Measurements from ENCODE around the gene VWA8.
"Not testable (repeated sequence)": the region's sequence is repeated elsewhere in the genome, so short reads cannot be mapped to it uniquely, and the experiment has no call there.

VWA8 gene

DNA sequence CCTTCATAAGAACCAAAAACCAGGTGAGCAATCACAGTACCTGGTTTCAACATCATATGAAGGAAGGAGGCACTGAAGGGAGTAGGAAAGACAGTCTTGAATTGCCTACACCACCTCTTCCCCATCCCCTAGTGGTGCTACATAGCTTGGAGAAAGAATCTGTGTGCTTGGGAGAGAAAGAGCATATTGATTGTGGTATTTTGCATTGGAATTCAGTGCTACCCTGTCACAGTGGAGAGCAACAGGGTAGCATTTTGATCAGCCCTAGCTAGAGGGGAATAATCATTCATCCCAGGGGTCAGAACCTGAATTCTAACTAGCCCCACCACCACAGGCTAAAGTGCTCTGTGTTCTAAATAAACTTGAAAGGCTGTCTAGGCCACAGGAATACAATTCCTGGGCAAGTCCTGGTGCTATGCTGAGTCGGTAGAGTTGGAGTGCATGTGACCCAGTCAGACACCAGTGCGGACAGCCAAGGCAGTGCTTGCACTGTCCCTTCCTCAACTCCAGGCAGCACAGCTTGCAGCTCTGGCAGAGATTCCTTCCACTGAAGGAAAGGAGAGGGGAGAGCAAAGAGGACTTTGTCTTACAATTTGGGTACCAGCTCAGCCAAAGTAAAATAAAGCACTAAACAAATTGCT, 158.7 kb downstream of the VWA8 start:
- no peak for DNase-seq (ENCODE audit: low spot score)

DNA sequence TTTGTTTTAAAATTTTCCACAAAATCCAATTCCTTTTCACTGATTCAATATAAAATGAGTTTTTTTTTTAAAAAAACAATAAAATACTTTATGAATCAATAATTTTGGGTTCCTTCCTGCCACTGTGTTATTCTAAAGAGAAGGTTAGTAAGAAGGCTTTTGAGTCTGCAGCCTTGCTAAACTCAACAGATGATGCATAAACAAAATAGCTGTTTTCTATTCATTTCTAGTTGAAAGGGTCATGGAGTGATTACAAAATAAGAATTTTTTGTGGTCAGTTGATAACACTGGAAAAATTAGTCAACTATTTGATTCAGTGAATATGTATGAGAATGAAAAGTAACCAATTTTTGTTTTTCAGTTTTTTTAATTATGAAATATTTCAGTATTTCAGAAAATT, 169.9 kb downstream of the VWA8 start:
- no peak for DNase-seq (ENCODE audit: low spot score)

DNA sequence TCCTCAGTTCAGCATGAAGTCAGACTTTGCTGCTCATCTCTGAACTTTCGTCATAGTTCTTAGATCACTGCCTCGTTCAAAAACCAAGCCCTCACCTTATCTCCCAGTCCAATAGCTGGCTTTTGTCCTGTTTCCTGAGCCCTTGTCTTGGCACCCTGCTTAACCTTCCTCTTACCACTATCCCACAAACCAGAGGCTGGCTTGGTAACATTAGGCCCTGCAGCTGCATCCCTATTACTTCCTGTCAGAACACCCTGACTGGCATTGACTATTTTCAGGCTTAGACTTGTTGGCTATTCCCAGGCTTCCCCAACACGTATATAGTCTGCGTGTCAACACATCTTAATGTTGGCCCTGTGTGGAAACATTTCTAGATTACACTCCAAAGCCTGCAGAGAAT, 172.4 kb downstream of the VWA8 start:
- no peak for DNase-seq (ENCODE audit: low spot score)

DNA sequence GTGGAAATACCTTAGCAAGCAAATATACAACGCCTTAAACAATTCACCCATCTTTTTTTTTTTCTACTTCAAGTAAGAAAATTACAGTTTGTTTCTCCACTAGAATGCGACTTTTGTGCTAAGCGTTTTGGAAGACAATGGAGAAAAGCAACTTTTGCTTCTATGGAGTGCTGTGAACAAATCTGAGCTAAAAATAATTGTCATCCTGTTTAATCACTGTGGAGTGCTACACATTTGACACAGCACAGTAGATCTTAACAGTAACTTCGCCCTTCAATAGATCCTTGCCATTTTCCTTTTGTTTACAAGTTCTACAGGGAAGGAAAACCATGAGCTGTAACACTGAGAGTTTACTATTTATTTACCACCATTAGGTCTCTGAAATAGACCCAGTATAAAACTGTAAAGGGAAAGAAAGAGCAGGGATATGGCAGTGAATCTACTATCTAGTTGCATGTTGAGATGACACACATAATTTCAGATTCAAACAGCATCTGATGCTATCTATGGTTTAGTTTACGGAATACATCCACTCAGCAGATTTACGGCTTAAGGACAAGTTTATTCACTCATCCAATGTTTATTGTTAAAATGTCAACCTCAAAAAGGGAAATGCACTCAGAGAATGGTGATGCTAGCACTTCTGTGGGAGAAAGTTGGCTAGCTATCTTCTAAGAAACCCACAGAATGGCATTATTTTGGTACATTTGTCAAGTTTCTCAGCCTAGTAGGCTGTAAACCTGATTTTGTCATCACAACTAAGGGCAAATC, 175.3 kb downstream of the VWA8 start:
- DNase-seq (ENCODE audit: low spot score), result no peak

DNA sequence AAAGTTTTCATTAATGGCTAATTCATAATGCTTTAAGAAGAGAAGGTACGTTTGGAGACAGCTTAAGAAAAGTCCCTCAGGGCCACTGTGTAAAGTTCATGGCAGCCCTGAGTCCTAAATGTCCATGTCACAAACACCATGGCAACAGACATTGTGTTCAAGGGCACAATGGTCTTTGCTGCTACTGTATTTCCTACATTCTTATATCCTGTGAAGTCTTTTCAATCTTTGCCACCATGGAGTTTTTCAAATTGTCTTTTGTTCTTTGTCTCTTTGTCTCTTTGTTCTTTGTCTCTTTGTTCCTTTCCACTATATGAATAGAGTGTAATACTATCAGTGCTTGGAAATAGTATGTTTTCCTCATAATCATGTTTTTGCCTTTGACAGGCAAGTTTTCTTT, 178.8 kb downstream of the VWA8 start:
- DNase-seq (ENCODE audit: low spot score), result no peak

DNA sequence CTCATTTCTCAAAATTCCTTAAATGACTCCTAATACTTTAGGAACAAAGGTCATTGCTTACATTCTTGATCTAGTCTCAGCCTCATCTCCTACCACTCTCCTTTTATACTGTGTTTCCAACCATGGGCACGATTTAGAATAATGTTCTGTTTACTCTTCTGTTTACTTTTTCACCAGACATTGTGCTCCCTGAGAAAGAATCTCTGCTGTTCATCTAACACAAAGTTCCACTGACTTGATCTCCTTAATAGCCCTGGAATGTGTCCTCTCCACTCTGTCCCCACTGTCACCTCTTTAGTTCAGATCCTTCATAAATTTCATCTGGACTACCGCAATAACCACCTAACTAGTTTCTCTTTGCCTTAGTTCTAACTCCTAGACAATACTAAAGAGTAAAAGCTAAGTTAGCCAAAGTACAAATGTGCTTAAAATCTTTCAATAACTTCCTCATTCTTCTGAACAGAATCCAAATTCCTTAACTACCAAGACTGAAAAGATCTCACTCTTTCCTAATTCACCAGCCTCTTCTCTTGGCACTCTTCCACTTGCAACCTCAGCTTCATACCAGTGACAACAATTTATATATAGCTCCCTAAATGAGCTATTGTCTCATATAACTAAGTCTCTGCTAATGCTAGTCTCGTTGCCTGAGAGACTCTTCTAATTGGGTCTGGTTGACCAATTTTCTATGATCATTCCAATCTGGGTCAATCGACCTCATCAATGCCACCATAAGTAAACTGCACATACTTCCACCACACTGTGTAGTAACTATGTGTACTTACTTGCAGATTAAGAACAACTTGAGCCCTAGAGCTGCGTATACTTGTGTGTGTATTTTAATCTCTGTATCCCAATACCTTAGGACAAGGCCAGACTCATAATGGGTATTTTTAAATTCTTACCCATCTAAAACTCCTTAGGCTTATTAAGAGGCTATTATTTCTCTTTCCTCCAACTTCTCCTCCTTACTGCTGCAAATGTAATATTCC, 179.9 kb downstream of the VWA8 start:
- no peak for DNase-seq (ENCODE audit: low spot score)

DNA sequence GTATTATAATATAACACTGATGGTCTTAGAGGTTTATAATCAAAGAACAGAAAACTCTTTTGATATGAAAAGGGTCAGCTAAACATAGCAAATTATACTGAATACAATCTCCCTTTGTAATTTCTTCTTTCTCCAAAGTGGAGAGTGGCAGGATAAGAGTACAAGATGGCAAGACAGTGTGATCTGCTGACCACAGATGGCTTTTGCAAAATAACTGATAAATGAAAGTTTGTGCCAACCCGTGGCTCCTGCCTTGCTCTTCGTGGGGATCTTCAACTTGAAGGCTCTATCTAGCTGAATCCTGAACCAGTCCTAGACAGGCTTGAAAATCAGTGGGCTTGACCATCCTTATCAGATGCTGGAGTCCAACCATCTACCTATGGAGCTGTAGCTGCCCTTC, 185.7 kb downstream of the VWA8 start:
- DNase-seq (ENCODE audit: low spot score), result no peak

DNA sequence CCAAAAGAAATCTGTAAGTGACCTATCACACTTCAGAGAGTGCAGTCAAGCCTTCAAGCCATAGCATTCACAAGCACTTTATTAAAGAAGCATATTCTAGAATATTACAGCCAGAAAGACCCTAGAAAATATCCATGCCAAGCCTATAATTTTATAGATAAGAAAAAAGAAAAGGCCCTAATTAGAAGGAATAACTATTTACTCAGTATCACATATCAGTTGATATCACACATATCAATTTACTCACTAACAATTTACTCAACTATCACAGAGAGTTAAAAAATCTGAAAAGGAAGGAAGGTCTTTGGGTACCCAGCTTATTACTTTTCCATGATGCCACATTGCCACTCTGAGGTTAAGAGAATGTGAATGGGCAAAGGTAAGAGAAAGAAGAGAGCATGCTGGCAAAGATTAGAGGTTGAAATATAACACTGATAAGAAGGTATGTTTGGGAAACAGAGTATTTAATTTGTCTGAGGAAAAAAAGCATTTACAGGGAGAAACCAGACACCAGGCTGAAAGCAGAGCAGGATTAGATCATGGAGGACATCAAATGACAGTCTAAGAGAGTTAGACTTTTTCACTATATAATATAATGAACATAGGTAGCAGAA, 186.2 kb downstream of the VWA8 start:
- no peak for DNase-seq (ENCODE audit: low spot score)

DNA sequence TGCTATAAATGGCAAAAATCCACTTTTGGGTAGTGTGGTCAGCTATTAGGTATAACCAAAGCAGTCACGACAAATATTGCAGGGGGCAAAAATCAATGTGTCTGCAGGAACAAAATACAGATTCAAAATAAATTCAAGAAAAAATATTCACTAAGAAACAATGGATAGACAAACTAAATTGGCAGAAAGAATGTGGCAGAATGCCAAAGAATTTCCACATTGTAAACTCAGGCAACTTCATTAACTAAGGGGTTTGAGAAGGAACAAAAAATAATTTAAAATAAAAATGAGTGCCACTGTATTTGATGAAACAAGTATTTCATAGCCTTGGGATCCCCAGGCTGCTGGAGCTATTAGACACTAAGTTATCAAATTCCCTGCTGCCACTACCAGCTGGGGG, 193.1 kb downstream of the VWA8 start:
- DNase-seq (ENCODE audit: low spot score), result no peak

DNA sequence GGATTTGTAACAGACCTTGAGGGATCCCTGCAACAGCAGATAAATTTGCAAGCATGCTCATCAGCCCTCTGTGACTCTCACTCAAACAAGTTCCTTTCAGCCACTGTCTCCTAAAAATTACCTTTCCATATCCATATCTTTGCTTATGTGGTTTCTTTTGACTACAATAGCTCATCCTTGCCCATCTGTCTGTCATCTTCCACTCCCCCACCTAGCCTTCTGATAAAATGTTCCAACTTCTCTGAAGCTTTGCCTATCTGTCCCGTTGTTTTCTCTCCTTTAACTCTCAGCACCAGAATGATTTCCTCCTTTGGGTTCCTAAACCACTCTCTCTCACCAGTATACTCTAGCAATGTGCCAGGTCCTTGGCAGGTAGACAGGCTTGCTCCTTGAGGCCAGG, 194.5 kb downstream of the VWA8 start:
- no peak for DNase-seq (ENCODE audit: low spot score)

DNA sequence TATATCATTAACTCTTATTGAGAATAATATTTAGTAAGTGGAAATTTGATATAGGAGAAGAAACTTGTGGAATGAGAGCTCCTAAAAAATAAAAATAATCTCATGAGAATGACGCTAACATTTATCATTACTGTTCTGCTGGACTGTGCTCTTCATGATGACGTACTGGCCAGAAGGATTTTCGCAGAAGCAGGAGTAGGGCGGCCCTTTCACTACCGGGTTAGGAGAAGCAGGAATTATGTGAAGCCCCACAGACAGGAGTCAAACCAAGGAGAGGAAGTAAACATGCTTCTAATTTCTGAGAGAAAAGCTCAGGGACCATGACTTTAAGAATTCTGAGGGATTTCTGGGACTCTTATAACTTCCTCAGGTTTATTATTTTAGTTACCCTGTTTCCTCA, 195.1 kb downstream of the VWA8 start:
- no peak for DNase-seq (ENCODE audit: low spot score)

DNA sequence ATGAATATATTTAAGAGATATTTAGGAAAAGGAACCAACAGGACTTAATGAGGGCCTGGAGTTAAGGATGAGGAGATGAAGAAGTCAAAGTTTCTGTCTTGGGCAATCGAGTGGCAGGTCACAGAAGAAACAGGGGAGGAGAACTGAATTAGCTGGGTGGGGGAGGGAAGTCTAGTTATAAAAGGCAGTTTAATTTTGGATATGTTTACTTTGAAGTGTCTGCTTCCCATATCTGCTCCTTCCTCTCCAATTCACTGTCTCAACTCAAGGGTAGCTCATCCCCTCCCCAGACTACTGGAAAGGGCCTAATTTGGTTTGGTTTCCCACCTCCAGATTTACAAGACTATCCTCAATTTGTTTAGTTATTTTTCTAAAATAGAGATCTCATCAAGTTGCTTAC, 195.9 kb downstream of the VWA8 start:
- DNase-seq (ENCODE audit: low spot score), result no peak

DNA sequence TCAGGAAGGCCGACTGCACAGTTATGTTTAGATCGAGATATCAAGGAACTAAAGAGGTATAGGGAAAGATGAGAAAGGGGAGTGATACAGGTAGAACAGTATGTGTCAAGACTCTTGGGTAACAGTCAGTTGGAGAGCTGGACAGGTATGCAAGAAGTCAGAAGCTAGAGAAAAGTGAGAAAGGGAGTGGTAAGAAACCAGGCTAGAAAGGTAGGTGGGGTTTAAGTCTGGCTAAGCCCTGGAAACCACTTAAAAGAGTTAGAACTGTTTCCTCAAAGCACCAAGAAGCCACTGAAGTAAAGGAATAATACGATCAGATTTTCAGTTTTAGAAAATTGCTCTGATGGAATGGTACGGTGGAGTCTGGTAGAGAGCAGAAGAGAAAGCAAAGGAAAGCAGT, 196.4 kb downstream of the VWA8 start:
- DNase-seq (ENCODE audit: low spot score), result no peak

DNA sequence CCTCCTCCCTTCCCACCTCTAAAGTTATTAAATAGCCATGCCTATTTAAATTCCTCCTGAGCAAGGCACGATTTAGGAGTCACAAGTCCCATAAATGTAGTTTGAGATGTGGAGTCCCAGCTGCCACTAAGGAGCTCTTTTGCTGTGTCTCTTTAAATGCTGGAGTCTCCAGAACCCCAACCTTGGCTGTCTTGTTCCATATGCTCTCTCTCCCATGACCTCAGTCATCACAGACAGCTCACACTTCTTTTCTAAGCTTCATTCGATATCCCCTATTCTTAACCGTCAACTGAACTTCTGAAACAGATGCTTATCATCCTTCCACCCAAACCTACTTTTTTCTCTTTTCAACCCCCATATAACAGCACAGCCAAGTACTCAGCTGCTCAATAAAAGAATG, 197.1 kb downstream of the VWA8 start:
- DNase-seq (ENCODE audit: low spot score), result no peak

DNA sequence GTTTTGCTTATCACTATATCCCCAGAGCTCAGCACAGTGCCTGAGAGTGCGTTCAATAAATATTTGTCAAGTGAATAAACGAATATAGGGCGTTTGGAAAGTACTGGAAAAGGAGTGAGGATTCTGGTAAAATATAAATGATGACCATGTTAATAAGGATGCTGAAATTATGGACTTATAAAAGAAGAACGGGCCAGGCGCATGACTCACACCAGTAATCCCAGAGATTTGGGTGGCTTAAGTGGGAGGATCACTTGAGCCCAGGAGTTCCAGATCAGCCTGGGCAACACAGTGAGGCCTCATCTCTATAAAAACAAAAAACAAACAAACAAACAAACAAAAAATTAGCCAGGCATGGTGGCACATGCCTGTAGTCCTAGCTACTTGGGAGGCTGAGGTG, 198.1 kb downstream of the VWA8 start:
- DNase-seq (ENCODE audit: low spot score), result no peak

DNA sequence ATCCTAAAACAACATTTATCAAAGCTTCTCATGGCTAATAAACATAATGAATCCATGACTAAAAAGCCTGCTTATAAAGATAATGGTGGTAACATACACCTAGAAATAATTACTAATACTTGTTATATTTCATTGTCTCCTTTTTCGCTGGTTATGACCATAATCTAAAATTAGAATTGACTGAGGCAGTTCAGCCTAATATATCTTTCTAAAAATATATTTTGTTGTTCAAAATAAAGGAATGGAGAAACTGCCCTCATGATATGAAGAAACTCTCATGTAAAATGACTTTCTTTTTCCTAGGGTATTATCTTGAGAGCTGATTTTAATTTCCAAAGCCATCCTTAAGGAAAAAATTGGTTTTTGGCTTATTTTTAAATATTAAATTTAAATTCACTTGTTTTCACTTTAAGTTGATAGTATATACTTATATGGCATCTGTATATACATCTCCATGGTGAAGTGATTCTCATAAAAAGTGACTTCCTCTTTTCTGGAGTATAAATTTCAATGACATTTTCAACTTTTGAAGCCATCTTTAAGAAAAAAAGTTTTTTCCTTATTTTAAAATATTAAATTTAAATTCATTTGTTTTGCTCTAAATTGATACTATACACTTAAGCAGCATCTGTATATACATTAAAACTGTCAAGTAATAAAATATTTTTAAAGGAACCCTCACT, 204.6 kb downstream of the VWA8 start:
- no peak for DNase-seq (ENCODE audit: low spot score)

DNA sequence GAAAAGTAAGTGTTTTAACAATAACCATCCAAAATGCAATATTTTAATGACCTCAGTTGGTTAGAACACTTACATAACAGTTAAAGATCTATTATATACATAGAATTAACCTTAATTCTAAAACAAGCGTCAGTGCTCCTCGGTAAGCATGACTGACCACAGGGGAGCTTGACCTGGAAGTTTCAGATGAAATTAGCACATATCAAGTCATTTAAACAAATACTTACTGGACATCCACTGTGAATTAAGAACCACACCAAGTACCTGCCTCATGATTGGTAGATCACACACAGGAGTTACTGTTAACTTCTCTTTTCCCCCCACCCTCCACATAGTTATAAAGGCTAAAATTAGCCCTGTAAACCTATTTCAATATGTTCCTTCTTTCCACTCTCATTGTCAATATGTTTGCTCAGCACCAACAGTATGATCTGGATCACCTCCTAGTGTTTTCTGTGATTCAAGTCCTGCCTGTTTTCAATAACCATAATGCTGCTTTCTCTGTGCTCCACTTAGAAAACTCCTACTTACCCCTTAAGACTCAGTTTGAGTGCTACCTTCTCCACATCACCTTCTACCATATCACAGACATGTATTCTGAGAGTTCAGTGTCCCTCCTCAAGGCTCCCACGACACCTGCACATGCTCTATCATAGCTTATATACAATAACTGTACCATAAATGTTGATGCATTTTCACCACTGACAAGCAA, 209.0 kb downstream of the VWA8 start:
- no peak for DNase-seq (ENCODE audit: low spot score)

DNA sequence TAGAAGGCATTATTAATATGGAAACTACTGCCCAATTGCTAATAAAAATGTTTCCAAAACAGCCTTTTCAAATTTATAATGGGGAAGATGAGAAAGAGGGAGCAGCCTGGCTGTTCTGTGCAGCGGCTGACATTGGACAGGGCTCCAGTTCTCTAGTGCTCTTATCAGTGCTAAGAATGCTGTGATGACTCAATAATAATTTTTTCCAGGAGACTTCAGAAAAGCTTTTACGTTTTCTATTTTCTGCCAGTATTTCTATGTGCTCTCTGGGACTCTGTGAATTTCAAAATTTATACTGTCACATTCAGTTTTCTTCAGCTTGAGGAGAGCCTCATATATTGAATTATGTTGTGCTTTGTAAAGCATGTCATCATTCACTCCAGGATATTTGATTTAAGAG, 209.6 kb downstream of the VWA8 start:
- no peak for DNase-seq (ENCODE audit: low spot score)

DNA sequence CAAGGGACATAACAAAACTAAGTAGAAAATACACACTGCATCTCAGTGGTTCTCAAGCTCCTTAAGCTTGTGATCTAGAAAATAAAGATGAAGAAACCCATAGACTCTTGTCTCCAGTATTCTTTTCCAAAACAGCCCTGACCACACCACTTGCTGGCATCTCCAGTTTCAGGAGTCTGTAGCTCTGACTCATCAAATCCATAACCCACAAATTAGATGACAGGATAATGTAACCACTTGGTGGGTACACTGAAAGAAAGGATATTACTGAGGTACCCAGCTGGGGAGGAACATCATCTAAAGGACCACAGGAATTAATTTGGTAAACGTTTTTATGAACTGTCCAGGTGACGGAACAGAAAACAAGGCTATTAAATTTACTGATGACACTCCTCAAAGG, 214.7 kb downstream of the VWA8 start:
- no peak for DNase-seq (ENCODE audit: low spot score)

DNA sequence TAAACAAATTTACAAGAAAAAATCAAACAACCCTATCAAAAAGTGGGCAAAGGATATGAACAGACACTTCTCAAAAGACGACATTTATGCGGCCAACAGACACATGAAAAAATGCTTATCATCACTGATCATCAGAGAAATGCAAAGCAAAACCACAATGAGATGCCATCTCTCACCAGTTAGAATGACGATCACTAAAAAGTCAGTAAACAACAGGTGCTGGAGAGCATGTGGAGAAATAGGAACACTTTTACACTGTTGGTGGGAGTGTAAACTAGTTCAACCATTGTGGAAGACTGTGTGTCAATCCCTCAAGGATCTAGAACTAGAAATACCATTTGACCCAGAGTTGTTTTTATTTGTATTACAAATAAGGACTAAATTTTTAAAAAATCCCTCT, 215.4 kb downstream of the VWA8 start:
- not testable (repeated sequence) for DNase-seq (ENCODE audit: low spot score)

DNA sequence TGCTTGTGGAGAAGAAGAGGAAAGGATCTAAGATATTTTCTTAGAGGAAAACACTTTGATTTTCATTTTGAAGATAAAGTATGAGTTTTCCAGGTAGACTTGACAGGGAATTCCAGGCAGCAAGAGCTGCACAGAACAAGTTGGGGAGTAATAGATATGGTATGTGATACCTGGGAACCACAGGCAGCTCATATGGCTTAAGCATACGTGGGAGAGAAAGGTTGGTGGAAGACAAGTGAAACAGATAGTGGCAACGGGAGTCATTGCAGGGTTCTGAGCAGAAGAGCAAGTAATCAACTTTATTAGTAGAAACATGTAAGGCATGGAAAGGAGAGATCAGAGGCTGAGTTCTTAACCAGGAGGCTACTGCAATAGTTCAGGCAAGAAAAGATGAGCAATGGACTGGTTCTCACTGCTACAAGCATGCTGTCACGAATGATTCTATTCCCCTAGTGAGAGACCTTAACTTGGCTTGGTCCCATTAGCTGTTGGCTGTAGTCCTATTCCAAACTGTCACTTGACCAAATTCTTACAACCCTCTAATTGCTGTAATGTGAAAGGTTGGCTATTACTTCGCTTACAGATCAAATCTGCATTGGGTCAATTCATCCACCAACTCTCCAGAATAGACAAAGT, 217.9 kb downstream of the VWA8 start:
- no peak for DNase-seq (ENCODE audit: low spot score)
